SK-MEL-5 (cell line): ENCODE data around the gene MEDAG. TPM values are rescaled to one million over a fixed set of nuclear protein-coding genes. Genes with fewer than 3 reads are reported as not detected.

Experiments used
- DNase-seq: peaks from one replicate; pipeline ENCODE4 v3.0.0-alpha.2; 2016; ENCODE audit warnings: low read depth, low spot score
- in situ Hi-C: cut with HindIII; loops from 2 replicates; pipeline ENCODE4 v1.10.0; 2016; ENCODE audit warnings: low sequenced_read_pairs, high pct_unique_total_duplicates, low pct_unique_long_range_greater_than_20kb
- total RNA-seq: library from RNA; depleted of rRNA; stranded (reverse); fragments of >200 nt; shearing (Covaris generic); gene quantifications from 2 replicates; pipeline ENCODE4 v1.2.3, GENCODE V29; 2014

The MEDAG gene
- total RNA-seq, 1 experiment from 2014 or later = not detected

DNA sequence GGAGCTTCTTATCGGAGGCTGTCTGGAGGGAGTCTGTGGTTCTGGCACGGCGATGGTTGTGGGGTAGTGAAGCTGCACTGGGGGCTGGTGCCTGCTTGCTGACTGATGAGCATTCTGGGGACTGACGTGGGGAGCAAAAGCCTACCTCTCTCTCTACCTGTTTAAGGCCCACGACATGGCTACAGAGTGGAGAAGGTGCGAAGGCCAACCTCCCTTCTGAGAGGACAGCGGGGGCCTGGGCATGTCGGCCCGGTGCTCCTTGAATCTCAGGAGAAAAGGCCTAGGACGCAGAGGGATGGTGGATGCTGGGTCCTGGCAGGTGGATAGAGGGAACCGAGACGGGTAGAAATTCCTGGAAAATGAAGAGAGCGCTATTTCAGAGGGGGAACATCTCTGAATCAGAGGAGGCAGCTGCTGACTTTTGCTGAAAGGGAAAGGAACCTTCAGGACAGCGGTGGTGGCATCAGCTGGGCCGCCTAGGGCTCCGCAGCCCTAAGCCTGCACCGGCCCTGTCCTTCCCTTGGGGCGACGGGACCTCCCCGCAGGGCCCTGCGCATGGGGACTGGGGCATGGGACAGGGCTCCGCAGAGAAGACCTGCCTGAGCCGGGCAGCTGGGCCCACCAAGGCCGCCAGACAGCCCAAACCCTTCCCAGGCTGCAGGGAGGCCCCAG is 35.0 kb upstream of the MEDAG start:
- DNase-seq = no peak
- in situ Hi-C loops = no loop called here

DNA sequence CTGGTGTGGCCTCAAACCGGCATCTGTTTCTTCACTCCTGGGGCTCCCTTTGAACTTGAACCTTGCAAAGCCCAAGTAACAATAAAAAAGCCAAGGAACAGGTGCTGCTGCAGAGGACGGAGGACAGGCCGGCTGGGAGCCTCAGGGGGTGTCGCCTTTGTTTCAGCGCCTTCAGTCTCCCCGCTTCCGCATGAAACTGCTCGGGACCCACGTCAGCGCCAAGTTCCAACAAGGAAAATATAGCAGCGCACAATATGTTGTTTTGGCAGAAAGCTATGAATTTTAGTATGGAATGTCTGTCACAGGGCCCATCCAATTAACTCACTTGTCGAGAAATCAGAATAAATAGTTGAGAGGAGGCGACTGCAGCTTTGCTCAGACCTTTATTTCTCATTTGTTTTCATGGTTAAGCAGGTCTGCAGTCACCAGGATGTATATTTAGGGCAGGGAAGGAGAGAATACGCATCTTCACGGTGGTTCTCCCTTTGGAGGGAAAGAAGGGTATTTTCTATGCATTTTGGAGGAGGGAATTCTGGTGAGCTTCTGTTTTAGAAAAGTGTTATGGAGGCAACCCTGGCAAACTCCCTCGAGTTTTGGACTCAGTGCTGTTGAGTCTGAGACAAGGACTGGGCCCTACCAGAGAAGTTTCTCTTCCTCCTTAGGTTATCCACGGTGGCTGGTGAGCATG is 34.3 kb upstream of the MEDAG start:
- in situ Hi-C loops = no loop called here
- no peak for DNase-seq

DNA sequence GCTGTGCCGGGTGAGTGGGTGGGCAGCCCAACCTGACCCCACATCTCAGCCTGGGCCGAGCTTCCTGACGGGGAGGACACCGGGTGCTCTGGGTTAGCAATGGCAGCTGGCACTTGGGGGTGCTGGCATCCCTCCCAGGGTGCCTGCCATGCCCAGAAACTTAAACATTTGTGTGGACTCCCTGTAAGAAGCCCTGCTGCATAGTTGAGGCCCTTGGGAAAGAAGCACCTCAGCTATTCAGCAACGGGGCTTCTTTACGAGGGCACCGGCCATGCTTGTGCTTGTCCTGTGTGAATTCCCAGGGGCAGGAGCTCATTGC is 33.8 kb upstream of the MEDAG start:
- in situ Hi-C loops = no loop called here
- no peak for DNase-seq

DNA sequence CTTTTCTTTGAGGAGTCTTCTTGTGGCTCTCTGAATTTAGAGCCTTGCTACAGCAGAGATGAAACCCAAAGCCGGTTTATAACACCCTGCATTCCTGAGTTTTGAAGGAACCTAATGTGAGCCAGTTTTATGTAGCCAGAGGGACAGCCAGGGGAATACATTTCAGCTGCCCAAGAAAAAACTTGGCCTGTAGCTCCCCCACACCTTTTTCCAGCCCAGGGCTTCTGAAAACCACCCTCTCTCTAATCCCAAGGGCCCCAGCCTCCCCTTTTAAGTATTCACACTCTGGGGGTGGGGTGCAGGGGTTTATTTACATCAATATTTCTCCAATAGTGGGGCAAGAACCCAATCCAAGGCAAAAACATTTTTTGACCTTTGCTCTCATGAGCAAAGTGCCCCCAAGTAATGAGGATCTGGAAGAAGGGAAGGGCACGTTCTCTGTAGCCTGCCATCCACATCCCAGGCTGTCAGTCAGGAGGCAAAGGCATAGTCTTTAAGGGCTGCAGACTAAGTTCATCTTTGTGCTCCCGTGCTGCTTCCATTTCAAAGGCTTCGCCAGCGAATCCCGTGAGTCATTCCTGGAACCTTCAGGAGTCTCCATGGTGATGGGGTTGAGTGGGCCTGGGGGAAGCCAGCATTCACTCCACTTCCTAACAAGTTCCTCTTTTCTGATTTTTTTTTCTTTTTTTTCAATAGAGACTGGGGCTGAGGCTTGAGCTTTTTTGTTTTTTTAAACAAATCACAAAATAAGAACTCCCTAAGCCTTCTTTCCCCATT is 33.2 kb upstream of the MEDAG start:
- no peak for DNase-seq
- in situ Hi-C loops = no loop called here

DNA sequence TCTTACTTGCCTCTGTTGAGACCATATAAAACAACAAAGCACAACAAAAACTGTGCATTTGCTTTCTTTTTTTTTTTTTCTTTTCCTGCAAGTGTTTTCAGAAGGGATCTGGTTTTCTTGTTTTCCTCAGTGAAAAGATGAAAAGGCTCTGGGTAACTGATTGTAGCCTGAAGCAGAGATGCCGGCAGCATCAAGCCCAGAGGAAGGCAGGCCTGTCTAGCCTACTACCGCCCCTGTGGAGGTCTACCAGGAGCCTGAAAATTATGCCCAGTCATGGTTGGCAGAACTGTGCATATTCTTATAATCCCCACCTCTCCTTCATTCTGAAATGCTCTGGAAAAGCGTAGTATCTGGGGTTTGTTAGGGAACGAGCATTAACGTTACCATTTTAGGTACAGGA is 32.6 kb upstream of the MEDAG start:
- no peak for DNase-seq
- in situ Hi-C loops = no loop called here

DNA sequence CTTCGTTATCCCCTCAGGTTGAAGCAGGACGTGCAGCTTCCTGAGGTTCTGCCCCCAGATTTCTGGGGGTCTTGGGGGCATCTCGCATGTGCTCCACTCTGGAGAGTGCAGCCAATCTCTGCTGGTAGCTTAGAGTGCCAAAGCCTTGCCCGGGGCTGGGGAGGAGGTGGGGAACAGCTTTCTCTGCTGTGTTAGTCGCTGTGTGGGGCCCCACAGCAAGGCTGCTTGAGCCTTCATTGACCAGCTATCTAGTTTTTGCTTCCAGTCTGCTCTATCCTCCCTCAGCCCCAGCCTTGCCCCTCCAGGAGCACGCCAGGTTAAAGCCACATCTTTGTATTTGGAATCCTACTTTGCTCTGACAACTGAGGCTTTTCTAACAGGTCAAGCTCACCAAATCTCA is 32.0 kb upstream of the MEDAG start:
- in situ Hi-C loops = no loop called here

DNA sequence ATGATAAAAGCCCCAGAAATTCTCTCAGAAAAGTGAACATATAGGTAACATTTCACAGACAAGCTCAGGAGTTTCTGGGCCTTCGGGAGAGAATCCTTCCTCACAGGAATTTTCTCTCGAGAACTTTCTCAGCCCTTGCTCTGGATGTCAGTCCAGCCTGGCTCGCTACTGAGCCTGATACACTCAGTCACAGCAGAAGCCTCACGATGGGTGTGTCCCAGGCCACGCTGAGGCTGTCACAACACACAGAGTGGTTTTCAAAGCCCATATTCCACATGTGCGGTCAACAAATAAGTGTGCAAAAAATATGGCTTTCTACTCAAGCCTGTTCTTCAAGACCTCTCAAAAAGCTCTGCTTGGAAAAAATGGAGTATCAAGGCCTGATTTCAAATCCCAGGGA is 31.5 kb upstream of the MEDAG start:
- in situ Hi-C loops = no loop called here

More for the DNA sequence above, 32.0 kb upstream of the MEDAG start:
- no peak for DNase-seq

DNA sequence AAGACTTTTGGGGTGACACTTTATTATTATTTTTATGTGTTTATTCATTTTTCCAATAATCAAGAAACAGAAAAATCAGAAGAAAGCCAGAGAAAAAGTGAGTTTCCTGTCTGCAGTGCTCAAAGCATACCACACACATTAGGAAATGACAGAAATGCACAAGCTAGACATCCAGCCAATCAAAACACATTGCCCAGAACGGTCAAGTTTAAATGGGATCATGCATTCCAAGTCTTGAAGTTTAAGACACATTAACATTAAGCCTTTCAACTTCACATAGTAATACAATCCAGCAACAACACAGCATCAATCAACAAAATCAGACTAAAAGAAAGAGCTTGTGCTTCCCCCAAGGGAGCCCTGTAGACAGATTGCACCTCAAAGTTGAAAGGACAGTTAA is 28.7 kb upstream of the MEDAG start:
- no peak for DNase-seq
- in situ Hi-C loops = no loop called here

More for the DNA sequence above, 31.5 kb upstream of the MEDAG start:
- no peak for DNase-seq

DNA sequence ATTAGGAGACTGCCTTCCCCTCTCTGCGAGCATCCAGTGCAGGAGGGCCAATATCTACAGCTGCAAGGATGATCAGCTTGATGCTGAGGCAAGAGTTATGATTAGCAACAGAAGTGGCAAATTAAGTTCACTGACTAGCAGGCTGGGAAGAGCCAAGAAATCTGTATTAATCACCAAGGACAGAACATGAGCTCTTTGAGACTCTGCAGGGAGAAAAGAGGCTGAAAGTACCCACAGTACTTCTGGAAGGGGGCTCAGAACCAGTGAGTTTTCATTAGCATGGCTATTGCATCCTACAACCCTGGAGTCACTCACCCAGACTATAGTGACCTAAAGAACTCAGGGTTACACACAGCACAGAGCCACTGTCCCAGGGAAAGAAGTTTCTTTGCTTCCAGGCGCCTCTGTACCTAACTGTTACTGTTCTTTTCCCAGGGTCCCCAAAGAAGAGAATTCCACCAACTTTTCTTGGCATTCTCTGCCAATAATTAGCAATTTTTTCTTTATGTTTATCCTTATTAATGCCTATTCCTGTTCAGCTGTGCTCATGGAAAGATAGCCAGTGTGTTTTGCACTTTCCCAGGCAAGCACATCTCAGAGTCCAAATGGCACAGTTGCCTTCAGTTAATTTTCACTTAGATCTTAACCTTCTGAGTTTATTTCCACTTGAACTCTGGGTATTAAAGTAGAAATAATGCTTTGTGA is 25.8 kb upstream of the MEDAG start:
- no peak for DNase-seq

DNA sequence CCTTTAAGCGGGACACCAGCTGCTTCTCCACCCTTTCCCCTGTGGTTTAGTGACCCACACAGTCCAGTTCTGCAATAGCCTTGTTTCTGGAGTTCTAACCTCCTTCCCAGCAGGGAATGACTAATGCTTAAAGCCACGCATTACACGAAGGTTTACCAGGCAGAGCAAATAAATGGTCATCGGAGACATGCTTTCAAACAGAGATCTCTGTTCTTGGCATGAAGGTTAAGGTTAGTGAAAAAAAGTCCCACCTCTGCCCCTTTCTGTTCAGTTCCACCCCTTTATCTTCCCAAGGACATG is 25.3 kb upstream of the MEDAG start:
- DNase-seq = no peak
- in situ Hi-C loops = no loop called here

More for the DNA sequence above, 25.8 kb upstream of the MEDAG start:
- in situ Hi-C loops = no loop called here

DNA sequence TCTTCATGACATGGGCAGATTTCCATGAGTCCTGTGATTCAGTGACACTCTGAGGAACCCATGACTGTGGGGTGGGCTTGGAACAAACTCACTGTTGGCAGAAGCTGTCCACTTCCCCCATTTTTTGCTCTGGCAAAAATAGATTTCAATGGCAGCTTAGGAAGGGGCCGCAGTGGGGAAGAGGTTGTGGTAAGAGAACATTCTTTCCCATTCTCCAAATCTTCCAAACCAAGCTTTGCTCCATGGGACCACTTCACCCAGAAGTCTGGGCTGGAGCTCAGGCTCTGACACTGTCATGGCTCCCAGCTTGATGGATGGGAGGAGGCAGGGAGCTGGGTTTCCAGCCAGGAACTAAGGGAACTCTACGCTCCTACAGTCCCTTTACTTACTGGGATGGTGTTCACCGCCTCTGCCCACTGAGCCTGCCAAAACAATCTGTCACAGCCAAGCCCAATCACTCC is 24.9 kb upstream of the MEDAG start:
- DNase-seq = no peak
- in situ Hi-C loops = no loop called here

DNA sequence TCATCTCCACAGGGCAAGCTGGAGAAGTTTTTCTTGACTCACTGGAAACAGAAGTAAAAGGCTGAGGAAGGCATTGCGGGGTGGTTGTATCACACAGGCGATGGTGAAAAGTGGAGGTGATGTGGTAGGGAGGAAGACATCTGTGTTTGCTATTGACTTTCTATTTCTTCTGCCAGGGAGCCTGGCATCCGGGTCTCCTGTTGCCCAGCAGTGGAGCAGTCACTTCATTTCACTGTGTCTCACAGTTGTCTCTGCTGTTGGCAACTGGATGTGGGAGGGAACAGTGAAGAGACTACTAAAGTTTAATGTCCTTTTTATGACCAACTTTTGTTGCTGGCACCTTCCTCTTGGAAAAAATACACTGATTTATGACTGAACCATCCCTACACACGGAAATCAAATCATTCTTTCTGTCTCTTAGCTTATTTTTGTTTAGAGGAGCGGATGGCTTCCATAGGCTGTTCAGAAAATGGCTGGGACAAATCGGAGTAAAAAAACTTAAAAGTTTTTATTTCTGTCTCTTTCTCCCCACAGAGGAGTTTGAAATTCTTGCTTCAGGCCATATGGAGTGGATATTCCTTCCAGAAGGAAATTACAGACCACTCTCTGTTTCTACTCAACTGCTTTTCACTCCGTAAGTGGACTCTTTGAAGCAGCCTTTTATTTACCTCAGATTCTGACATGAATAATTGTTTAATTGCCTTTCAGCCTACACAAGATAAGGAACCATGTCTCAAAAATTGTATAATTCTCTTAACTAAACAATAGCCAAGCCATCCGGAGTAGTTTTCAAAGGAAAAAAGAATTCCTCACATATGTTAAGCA is 23.8 kb upstream of the MEDAG start:
- in situ Hi-C loops = no loop called here

DNA sequence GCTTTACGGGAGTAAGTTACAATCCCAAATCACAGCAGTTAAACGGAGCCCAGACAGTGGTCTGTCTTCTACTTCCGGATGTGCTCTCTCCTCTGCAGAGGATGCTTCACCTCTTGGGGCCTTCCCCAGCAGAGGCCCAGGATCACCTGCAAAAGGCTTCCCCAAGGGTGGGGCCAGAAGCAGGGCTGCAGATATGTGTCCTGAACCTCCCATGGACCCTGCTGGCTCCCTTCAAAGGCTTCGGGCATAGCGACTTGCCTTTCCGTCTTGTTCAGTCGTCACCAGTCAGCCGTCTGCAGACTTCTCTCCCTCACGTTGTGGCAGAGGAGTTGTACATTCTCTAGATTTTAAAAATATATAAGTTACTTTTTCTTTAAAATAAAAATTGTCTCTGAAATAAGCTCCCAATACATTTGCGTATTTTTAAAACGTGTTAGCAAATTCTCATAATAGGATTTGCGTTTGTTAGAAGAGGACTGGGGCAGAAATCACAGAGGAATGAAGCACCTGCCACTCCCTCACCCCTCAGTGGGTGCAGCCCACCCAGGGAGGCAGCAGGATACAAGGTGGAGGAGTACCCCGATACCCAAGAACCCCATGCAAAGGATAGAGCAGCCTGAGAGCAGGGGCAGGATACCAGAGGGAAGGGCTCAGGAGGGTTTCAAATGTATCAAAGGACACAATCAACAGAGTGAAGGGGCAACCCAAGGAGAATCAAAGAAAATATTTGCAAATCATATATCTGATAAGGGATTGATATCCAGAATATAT is 22.9 kb upstream of the MEDAG start:
- in situ Hi-C loops = no loop called here
- DNase-seq = no peak

More for the DNA sequence above, 23.8 kb upstream of the MEDAG start:
- no peak for DNase-seq

DNA sequence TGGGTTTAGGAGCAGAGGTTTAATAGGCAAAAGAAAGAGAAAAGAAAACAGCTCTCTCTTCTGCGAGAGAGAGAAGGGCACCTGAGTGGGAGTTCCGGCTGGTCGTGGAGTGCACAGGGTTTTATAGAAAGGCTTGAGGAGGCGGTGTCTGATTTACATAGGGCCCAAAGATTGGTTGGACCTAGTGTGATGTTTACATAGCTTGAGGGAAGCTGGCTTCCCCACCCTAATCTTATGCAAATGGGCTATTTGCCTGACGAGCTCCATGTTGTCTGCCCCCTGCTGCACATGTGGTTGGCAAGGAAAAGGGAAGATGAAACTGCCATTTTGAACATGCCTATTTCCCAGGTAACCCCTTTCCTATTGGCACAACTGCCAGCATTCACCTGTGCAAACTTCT is 21.5 kb upstream of the MEDAG start:
- no peak for DNase-seq
- in situ Hi-C loops = no loop called here

DNA sequence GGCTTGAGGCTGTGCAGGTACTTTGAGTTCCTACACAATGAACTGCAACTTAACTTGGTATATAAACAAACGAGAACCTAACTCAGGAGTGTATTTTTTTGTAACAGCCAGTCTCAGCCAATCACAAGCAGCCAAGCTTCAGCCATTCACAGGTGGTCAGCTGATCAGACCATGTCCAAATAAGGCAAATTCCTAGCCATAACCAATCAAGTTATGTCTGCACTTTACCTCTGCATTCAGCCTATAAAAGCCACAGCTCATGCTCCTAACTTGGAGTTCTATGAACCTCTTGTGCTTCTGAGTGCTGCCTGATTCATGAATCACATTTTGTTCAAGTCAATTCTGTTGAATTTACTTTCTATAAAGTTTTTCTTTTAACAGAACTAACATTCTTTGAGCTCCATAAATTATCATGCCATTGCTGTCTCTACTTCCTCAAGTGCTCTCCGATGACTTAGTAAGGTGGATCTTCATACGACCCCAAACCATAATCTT is 16.8 kb upstream of the MEDAG start:
- in situ Hi-C loops = no loop called here

DNA sequence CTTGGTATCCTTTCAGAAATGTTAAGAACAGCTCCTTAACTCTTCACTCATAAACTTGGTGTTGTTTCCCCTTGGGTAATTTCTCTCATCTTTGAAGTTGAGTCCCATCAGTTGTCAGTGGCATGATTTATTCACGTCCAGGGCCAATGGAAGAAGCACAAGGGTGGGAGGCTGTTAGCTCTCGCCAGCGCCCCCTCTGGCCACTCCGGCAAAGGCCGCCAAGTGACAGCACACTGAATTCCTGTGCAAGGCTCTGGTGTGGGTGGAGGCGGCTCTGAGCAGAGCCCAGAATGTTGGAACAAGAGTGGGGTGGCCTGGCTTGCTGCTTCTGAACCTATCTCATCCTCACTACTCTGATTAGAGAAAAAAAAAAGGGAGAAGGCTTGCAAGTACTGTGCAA is 13.1 kb upstream of the MEDAG start:
- DNase-seq = peak; percentile 75
- in situ Hi-C loops = no loop called here

More for the DNA sequence above, 16.8 kb upstream of the MEDAG start:
- no peak for DNase-seq

DNA sequence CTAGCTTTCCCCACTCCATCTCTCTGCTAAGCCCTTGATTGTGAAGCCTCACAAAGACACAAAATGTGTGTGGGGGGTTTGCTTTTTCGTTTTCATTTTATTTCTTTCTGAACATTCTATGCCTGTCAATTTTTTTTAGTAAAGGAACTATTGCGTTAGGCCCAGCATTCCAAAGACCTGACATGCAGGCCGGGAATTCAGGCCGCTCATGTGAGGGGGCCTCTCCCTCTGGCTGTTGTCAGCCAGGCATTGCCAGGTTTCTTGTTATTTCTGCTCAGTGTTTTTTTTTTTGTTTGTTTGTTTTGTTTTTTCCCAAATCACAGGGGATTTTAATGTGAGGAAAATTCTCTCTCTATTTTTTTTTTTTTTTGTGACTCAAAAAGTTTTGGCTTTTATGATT is 10.3 kb upstream of the MEDAG start:
- no peak for DNase-seq
- in situ Hi-C loops = no loop called here
